Activated CD8-positive, alpha-beta memory T cell treated with anti-CD3 and anti-CD28 coated beads for 1 hour (primary cell): ENCODE results near the gene TBC1D13.
"Not testable (repeated sequence)": the region's sequence is repeated elsewhere in the genome, so short reads cannot be mapped to it uniquely, and the experiment has no call there.

Source experiments
- DNase-seq, 2 donors: peaks; one replicate each; pipeline ENCODE4 v3.0.0-alpha.2; 2020; ENCODE audit warnings: low read depth in 1 of 2; ENCODE audit errors: extremely low read depth in 1 of 2

Gene TBC1D13

GRCh38 chr9:128786681-128787601, at the start of gene TBC1D13:
TSS of gene TBC1D13 (plus strand) at chr9:128787253. CDS start at chr9:128787354, 101 bp downstream.
- peak; percentile 74 to 89 for DNase-seq

GRCh38 chr9:128742401-128742800, 44.7 kb upstream of the TBC1D13 start:
- DNase-seq = no peak

GRCh38 chr9:128743421-128743820, 43.6 kb upstream of the TBC1D13 start:
- DNase-seq = no peak

DNA sequence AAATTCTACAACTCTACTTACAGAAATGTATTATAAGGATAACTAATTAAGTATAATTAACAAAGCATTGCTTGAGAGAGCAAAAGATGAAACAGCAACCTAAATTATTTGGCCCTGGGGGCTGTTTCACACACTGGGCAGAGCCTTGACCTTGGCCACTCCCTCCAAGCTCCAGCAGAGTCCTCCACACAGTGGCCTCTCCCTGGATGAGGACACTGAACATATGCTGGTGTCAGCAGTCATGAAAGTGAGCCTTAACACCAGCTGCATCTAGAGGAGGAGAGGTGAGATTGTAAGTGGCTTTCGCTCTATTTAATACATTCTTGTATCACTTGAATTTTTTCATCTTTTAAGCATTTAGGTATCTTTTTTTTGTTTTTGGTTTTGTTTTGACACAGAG, 39.8 kb upstream of the TBC1D13 start:
- DNase-seq = no peak

GRCh38 chr9:128750926-128751595, 36.0 kb upstream of the TBC1D13 start:
- no peak for DNase-seq

- no peak for DNase-seq
Observed at GRCh38 chr9:128753627-128754026, 33.4 kb upstream of the TBC1D13 start.

GRCh38 chr9:128757602-128758001, 29.5 kb upstream of the TBC1D13 start:
- no peak for DNase-seq

DNA sequence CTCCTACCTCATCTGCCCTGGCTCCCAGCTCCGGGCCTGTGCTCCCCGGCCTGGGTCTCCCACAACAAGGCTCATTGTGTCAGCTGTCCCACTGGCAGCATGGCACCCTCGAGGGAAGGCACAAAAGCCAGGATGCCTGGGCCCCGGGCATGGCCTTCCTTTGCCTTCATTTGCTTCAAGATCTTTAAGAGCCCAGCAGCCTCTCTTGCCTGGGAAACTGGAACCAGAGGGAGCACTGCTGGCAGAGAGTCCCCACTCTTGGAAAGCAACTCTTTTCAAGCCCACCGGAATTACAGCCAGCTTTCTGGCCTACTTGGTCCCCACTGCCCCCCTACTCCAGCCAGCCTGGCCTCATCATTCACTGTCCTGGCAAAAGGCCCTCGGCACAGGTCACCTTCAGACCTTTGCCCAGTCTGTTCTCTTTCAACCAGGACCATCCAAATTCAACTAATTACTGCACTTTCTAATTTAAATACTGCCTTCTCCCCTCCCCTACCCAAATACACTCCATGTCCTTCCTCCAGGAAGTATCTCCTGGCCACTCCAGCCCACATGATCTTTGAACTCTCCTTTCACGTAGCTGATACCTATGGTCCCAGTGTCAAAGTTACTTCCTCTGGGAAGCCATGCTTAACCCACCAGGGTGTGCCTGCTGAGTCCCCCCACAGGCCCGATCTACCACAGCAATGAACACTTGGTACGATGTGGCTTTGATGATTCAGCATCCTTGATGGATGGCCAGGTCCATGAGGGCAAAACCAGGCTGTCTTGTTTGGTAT, 24.2 kb upstream of the TBC1D13 start:
- no peak for DNase-seq

DNA sequence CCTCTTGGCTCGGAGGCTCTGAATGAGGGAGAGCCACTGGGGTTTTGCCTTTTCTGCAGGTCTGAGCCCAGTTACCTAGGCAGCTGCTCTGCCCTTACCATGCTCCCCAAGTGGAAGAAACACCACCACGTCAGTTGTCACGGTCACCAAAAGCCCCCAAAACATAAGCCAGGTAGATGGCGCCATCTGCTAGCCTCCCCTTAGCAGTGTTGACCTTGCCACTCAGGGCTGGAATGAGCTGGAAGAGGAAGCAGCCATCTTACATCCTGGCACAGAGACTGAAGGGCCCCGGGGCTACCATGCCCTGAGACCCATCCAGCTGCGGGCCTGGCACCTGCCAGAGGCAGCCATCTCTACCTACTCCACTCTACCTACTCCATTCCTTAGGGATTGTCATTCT, 22.7 kb upstream of the TBC1D13 start:
- DNase-seq = no peak

- no peak for DNase-seq
Observed at GRCh38 chr9:128765499-128765898, 21.6 kb upstream of the TBC1D13 start.

DNA sequence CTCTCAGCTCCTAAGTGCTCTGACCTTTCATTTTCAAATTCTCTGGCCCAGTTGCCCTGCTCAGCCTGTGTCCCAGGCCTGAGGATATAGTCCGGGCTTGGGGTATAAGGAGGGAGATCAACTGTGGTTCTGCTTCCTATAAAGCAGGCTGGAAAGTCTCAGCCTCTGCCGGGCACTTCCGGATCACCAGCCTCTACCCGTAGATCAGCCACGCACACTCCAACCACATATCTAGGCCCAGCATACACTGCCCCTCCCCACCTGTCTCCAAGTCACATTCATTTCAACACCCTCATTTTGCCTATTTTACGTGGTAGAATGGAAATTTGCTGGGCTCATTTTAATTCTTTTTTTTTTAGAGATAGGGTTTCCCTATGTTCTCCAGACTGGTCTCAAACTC, 18.4 kb upstream of the TBC1D13 start:
- no peak for DNase-seq

- no peak for DNase-seq
Observed at GRCh38 chr9:128770286-128771030, 16.6 kb upstream of the TBC1D13 start.

GRCh38 chr9:128771094-128771721, 15.8 kb upstream of the TBC1D13 start:
- DNase-seq = no peak

DNA sequence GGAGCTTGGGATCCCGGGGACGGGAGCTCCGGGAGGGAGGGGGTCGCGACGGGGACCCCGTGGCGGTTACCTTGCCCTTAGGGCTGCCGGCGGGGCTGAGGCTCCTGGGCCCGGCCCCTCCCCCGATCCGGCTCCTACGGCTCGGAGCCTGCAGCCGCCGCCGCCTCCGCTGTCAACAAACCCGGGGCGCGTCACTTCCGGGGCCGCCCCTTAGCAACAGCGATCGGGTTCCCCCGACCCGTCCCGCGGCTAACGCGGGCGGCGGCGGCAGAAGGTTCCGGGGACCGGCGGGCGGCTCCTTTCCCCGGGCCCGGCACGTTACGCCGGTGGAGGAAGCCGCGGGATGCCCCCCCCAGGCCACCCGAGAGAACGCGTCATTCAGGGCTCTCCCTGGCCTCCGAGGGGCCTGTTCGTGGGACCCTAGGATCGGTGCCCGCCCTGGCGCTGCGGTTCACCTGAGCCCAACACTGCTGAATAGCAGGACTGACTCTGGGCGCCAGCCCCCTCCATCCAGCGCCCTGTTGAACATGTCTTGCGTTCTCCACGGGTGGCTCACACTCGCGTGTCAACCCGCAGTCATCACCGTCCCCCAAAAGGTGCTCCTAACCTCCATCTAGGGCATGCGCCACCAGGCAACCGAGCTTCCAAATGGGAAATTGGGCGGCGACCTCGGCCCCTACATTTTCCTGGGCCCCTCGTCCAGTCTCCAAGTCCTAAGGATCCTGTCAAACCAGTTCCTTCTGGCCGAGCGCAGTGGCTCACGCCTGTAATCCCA, 15.1 kb upstream of the TBC1D13 start, which contains the start of gene ZER1:
Gene ZER1 (minus strand): TSS at position 183 of the 775 bp plus-strand sequence. CDS start 16,362 bp downstream, outside the sequence.
- peak; percentile 81 to 94 for DNase-seq

DNA sequence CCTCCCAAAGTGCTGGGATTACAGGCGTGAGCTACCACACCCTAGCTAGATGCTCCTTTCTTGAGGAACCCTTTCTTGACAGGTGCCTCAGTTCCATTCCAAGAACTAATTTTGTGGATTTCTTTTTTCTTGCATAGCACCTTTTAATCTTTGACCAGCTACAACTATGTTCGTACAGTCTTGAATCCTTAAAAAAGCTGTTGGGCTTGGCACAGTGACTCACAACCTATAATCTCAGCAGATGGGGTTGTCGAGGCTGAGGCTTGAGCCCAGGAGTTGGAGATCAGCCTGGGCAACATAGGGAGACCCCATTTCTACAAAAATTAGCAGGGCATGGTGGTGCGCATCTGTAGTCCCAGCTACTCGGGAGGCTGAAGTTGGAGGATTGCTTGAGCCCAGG, 14.0 kb upstream of the TBC1D13 start:
- DNase-seq = no peak

- DNase-seq = no peak
Observed at GRCh38 chr9:128774804-128775203, 12.2 kb upstream of the TBC1D13 start.

DNA sequence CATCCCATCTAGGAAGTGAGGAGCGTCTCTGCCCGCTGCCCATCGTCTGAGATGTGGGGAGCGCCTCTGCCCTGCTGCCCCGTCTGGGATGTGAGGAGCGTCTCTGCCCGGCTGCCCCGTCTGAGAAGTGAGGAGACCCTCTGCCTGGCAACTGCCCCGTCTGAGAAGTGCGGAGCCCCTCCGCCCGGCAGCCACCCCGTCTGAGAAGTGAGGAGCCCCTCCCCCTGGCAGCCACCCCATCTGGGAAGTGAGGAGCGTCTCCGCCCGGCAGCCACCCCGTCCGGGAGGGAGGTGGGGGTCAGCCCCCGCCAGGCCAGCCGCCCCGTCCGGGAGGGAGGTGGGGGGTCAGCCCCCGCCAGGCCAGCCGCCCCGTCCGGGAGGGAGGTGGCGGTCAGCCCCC, 7.0 kb upstream of the TBC1D13 start:
- DNase-seq = not testable (repeated sequence)

- DNase-seq = no peak
Observed at GRCh38 chr9:128781187-128782070, 5.6 kb upstream of the TBC1D13 start.
